ENCODE data around the gene DAAM2.

Gene DAAM2

GRCh38 chr6:39865011-39865888, 73.1 kb downstream of the DAAM2 start:
- CTCF ChIA-PET: interaction anchor here (0.6 to 1.9 kb wide), 5 partner anchors 9 to 1275 kb away, joined by 3 to 5 read pairs (median 4); no protein-coding TSS in a partner anchor

GRCh38 chr6:39867592-39867991, 75.4 kb downstream of the DAAM2 start:
- TF ChIP-seq BHLHE40 (IDR thresholded peaks at IDR 0.05; ENCODE audit: borderline replicate concordance) (no peak), NFRKB (IDR thresholded peaks at IDR 0.05) (no peak), HDGF (IDR thresholded peaks at IDR 0.05; ENCODE audit: borderline replicate concordance) (no peak), SP1 (IDR thresholded peaks at IDR 0.05) (no peak), ELF4 (IDR thresholded peaks at IDR 0.05) (no peak), ZNF384 (IDR thresholded peaks at IDR 0.05) (no peak), TARDBP (IDR thresholded peaks at IDR 0.05) (no peak), ARNT (IDR thresholded peaks at IDR 0.05) (no peak), FOXA1 (IDR thresholded peaks at IDR 0.05) (no peak), FOXM1 (IDR thresholded peaks at IDR 0.05; ENCODE audit: borderline replicate concordance) (no peak), PKNOX1 (IDR thresholded peaks at IDR 0.05) (no peak), CTBP1 (IDR thresholded peaks at IDR 0.05; ENCODE audit: borderline replicate concordance) (no peak), L3MBTL2 (conservative IDR thresholded peaks at IDR 0.05) (no peak), FOXK2 (IDR thresholded peaks at IDR 0.05) (no peak), LEF1 (IDR thresholded peaks at IDR 0.05; ENCODE audit: borderline replicate concordance) (no peak), SUZ12 (IDR thresholded peaks at IDR 0.05) (no peak)
- ChIA-PET POLR2A (no interaction called here), CTCF (no interaction called here)
- no peak for DNase-seq (ENCODE audit: extremely low spot score)

More at GRCh38 chr6:39865011-39865888, 73.1 kb downstream of the DAAM2 start:
- peak; percentile 76 for DNase-seq (ENCODE audit: extremely low spot score)
- POLR2A ChIA-PET: no interaction called here
- TF ChIP-seq FOXA1 (IDR thresholded peaks at IDR 0.05) (no peak), L3MBTL2 (conservative IDR thresholded peaks at IDR 0.05) (no peak), SUZ12 (IDR thresholded peaks at IDR 0.05) (no peak), FOXK2 (IDR thresholded peaks at IDR 0.05) (no peak)

GRCh38 chr6:39870950-39871349, 78.8 kb downstream of the DAAM2 start:
- TF ChIP-seq NFRKB (IDR thresholded peaks at IDR 0.05): no peak
- TF ChIP-seq BHLHE40 (IDR thresholded peaks at IDR 0.05; ENCODE audit: borderline replicate concordance): no peak
- TF ChIP-seq TARDBP (IDR thresholded peaks at IDR 0.05): no peak
- TF ChIP-seq FOXA1 (IDR thresholded peaks at IDR 0.05): no peak
- DNase-seq (ENCODE audit: extremely low spot score): no peak
- ChIA-PET POLR2A (no interaction called here), CTCF (no interaction called here)

- CTCF ChIA-PET: no interaction called here
- TF ChIP-seq SUZ12 (IDR thresholded peaks at IDR 0.05) (no peak), FOXM1 (IDR thresholded peaks at IDR 0.05; ENCODE audit: borderline replicate concordance) (no peak), FOXK2 (IDR thresholded peaks at IDR 0.05) (no peak), NFRKB (IDR thresholded peaks at IDR 0.05) (no peak), PKNOX1 (IDR thresholded peaks at IDR 0.05) (no peak), ELF4 (IDR thresholded peaks at IDR 0.05) (no peak), FOXA1 (IDR thresholded peaks at IDR 0.05) (no peak), SP1 (IDR thresholded peaks at IDR 0.05) (no peak), L3MBTL2 (conservative IDR thresholded peaks at IDR 0.05) (no peak), LEF1 (IDR thresholded peaks at IDR 0.05; ENCODE audit: borderline replicate concordance) (no peak), ZNF384 (IDR thresholded peaks at IDR 0.05) (no peak), ARNT (IDR thresholded peaks at IDR 0.05) (no peak), HDGF (IDR thresholded peaks at IDR 0.05; ENCODE audit: borderline replicate concordance) (no peak)
- no peak for DNase-seq (ENCODE audit: extremely low spot score)
- POLR2A ChIA-PET: no interaction called here
Observed at GRCh38 chr6:39873439-39873838, 81.3 kb downstream of the DAAM2 start.

GRCh38 chr6:39876111-39876510, 83.9 kb downstream of the DAAM2 start:
- ChIA-PET CTCF (no interaction called here), POLR2A (no interaction called here)
- TF ChIP-seq L3MBTL2 (conservative IDR thresholded peaks at IDR 0.05) (no peak), BHLHE40 (IDR thresholded peaks at IDR 0.05; ENCODE audit: borderline replicate concordance) (no peak), FOXA1 (IDR thresholded peaks at IDR 0.05) (no peak), SP1 (IDR thresholded peaks at IDR 0.05) (no peak), FOXM1 (IDR thresholded peaks at IDR 0.05; ENCODE audit: borderline replicate concordance) (no peak), HDGF (IDR thresholded peaks at IDR 0.05; ENCODE audit: borderline replicate concordance) (no peak), TARDBP (IDR thresholded peaks at IDR 0.05) (no peak), SUZ12 (IDR thresholded peaks at IDR 0.05) (no peak), LEF1 (IDR thresholded peaks at IDR 0.05; ENCODE audit: borderline replicate concordance) (no peak), NFRKB (IDR thresholded peaks at IDR 0.05) (no peak), ELF4 (IDR thresholded peaks at IDR 0.05) (no peak), CTBP1 (IDR thresholded peaks at IDR 0.05; ENCODE audit: borderline replicate concordance) (no peak), ARNT (IDR thresholded peaks at IDR 0.05) (no peak), PKNOX1 (IDR thresholded peaks at IDR 0.05) (no peak), FOXK2 (IDR thresholded peaks at IDR 0.05) (no peak), ZNF384 (IDR thresholded peaks at IDR 0.05) (no peak)
- DNase-seq (ENCODE audit: extremely low spot score): no peak

- ChIA-PET POLR2A (no interaction called here), CTCF (no interaction called here)
- DNase-seq (ENCODE audit: extremely low spot score): no peak
- TF ChIP-seq HDGF (IDR thresholded peaks at IDR 0.05; ENCODE audit: borderline replicate concordance) (no peak), ELF4 (IDR thresholded peaks at IDR 0.05) (no peak), FOXK2 (IDR thresholded peaks at IDR 0.05) (no peak), FOXA1 (IDR thresholded peaks at IDR 0.05) (no peak), SUZ12 (IDR thresholded peaks at IDR 0.05) (no peak), L3MBTL2 (conservative IDR thresholded peaks at IDR 0.05) (no peak), ARNT (IDR thresholded peaks at IDR 0.05) (no peak)
Observed at GRCh38 chr6:39876826-39877225, 84.7 kb downstream of the DAAM2 start.
